Body of pancreas (tissue), 4 donors: ENCODE data around the gene RBPJL. TPM values are rescaled to one million over a fixed set of nuclear protein-coding genes. Genes with fewer than 3 reads are reported as not detected.

Experiments
- ATAC-seq: fragments of 150-250 bp; one replicate; pipeline ENCODE4 v1.9.1; 2016
- DNase-seq, 4 donors: peaks; one replicate each; pipeline ENCODE4 v3.0.0-alpha.2; 2019
- H3K27ac ChIP-seq, 4 donors: fragments of 200-600 bp; sonication (generic); 1 replicate in 3 of 4; 2 replicates in 1 of 4; pipeline versions ENCODE4 v1.5.1 to v1.6.1; 2016 to 2019; ENCODE audit warnings: mild to moderate bottlenecking in 1 of 4, mixed read lengths in 1 of 4, moderate library complexity in 1 of 4
- H3K27me3 ChIP-seq, 2 donors: fragments of 200-600 bp; sonication (generic); one replicate each; pipeline ENCODE4 v1.6.0; 2016; ENCODE audit warnings: mild to moderate bottlenecking in 1 of 2
- H3K36me3 ChIP-seq, 2 donors: fragments of 200-600 bp; sonication (generic); replicated peaks in 1 of 2; 2 replicates each; pipeline ENCODE4 v1.5.1; 2016; ENCODE audit warnings: low read depth in 2 of 2; ENCODE audit not compliant: insufficient read depth in 1 of 2
- H3K4me1 ChIP-seq: fragments of 200-600 bp; sonication (generic); one replicate; pipeline ENCODE4 v1.6.0; 2016
- H3K4me3 ChIP-seq, 2 donors: fragments of 200-600 bp; sonication (generic); 1 replicate in 1 of 2; 2 replicates in 1 of 2; pipeline ENCODE4 v1.5.1; 2016 to 2019
- H3K9me3 ChIP-seq, 3 donors: fragments of 200-600 bp; sonication (generic); 1 replicate in 2 of 3; 2 replicates in 1 of 3; pipeline ENCODE4 v1.5.1; 2016
- CTCF ChIP-seq, 7 experiments: fragments of 450-650 bp in 4 of 7; fragments of 200-600 bp in 3 of 7; sonication (generic) in 3 of 7; IDR thresholded peaks; one replicate each; pipeline ENCODE4 v1.5.1; 2016 to 2019; ENCODE audit warnings: antibody characterized with exemption in 7 of 7
- POLR2A ChIP-seq, 3 donors: fragments of 450-650 bp; IDR thresholded peaks; one replicate each; pipeline ENCODE4 v1.6.1; 2016; ENCODE audit warnings: antibody characterized with exemption in 3 of 3, mild to moderate bottlenecking in 2 of 3
- WGBS, 2 donors: methylation state at CpG; one replicate each; pipeline ENCODE4 v1.1.5; 2017; 5-methylcytosine and 5-hydroxymethylcytosine counted together
- intact Hi-C: fragments of 100-400 bp; cut with DNase I; formaldehyde crosslinking; loops from one replicate; pipeline ENCODE4 v1.15.1; 2023
- total RNA-seq, 2 donors: library from RNA; depleted of rRNA; stranded (reverse); fragments of >200 nt; gene quantifications; one replicate each; pipeline ENCODE4 v1.1.0, GENCODE V29; 2016

Gene RBPJL
- total RNA-seq, 2 donors from 2014 or later = 306 to 837 TPM

GRCh38 chr20:45301824-45302271, 4.8 kb upstream of the RBPJL start:
- ATAC-seq (no peak), DNase-seq (no peak)
- intact Hi-C loops = no loop called here
- no peak overlapping the region for H3K4me3 ChIP-seq
- H3K4me1 ChIP-seq = peaks cover 22% of the 10 kb centered on the region
- TF ChIP-seq CTCF (IDR thresholded peaks at IDR 0.05) (no peak), POLR2A (IDR thresholded peaks at IDR 0.05) (no peak)
- H3K27me3 ChIP-seq = no peaks in the 10 kb centered on the region
- H3K36me3 ChIP-seq = no peaks in the 10 kb centered on the region
- H3K27ac ChIP-seq = no peak overlapping the region
- 73 to 76% methylated on average over 5 of the region's 5 CpGs for WGBS, 2 donors
- H3K9me3 ChIP-seq = no peaks in the 10 kb centered on the region

GRCh38 chr20:45303586-45304463, 2.8 kb upstream of the RBPJL start:
- Histone ChIP-seq H3K36me3 (no peaks in the 10 kb centered on the region), H3K27ac (no peak overlapping the region), H3K9me3 (no peaks in the 10 kb centered on the region), H3K4me3 (no peak overlapping the region), H3K27me3 (no peaks in the 10 kb centered on the region), H3K4me1 (peaks cover 27% of the 10 kb centered on the region)
- no peak for ATAC-seq
- no peak for DNase-seq
- intact Hi-C loops = no loop called here
- TF ChIP-seq CTCF (IDR thresholded peaks at IDR 0.05) = no peak
- TF ChIP-seq POLR2A (IDR thresholded peaks at IDR 0.05) = no peak
- WGBS, 2 donors = 80 to 88% methylated on average over 33 to 46 of the region's 47 CpGs

- no peak for DNase-seq
- TF ChIP-seq POLR2A (IDR thresholded peaks at IDR 0.05) (no peak), CTCF (IDR thresholded peaks at IDR 0.05) (no peak)
- H3K36me3 ChIP-seq = no peaks in the 10 kb centered on the region
- no peaks in the 10 kb centered on the region for H3K27me3 ChIP-seq
- 82 to 87% methylated on average over 9 to 43 of the region's 43 CpGs for WGBS, 2 donors
- intact Hi-C loops = no loop called here
- ATAC-seq = no peak
- no peak overlapping the region for H3K4me3 ChIP-seq
- peaks cover 34% of the 10 kb centered on the region for H3K4me1 ChIP-seq
- peak overlapping the region in 1 of 4 donors; percentile 84 for H3K27ac ChIP-seq
- no peaks in the 10 kb centered on the region for H3K9me3 ChIP-seq
These were observed 2.1 kb upstream of the RBPJL start for GRCh38 chr20:45304464-45304999.

- ATAC-seq (peak; percentile 80), DNase-seq (peak; percentile 86 to 93 (median 92))
- Histone ChIP-seq H3K9me3 (no peaks in the 10 kb centered on the region), H3K4me1 (peaks cover 42% of the 10 kb centered on the region), H3K27ac (peak overlapping the region; percentile 77 to 84 (median 80)), H3K4me3 (no peak overlapping the region), H3K36me3 (no peaks in the 10 kb centered on the region), H3K27me3 (no peaks in the 10 kb centered on the region)
- intact Hi-C loops = no loop called here
- 11 to 38% methylated on average over 4 of the region's 4 CpGs for WGBS, 2 donors
- TF ChIP-seq POLR2A (IDR thresholded peaks at IDR 0.05) (peak in 2 of 3 donors; percentile 24 to 39), CTCF (IDR thresholded peaks at IDR 0.05) (peak; percentile 28 to 72 (median 61))
These were observed 1.4 kb upstream of the RBPJL start for GRCh38 chr20:45305262-45305661.
